Right atrium auricular region (tissue), 2 donors: Measurements from ENCODE around the gene RTN1. TPM values are rescaled to one million over a fixed set of nuclear protein-coding genes. Genes with fewer than 3 reads are reported as not detected.

Experiments used
- DNase-seq: peaks from one replicate; pipeline ENCODE4 v3.0.0-alpha.2; 2019; ENCODE audit warnings: low spot score
- H3K27ac ChIP-seq, 2 donors: fragments of 200-600 bp; sonication (generic); 1 replicate in 1 of 2; 2 replicates in 1 of 2; pipeline ENCODE4 v1.5.1; 2016 to 2019
- H3K27me3 ChIP-seq, 2 donors: fragments of 200-600 bp; sonication (generic); one replicate each; pipeline versions ENCODE4 v1.5.1 to v1.6.0; 2017 to 2019
- H3K36me3 ChIP-seq: fragments of 200-600 bp; sonication (generic); one replicate; pipeline ENCODE4 v1.5.1; 2016
- H3K4me1 ChIP-seq, 2 donors: fragments of 200-600 bp; sonication (generic); one replicate each; pipeline versions ENCODE4 v1.5.1 to v1.6.0; 2017 to 2019
- H3K4me3 ChIP-seq, 2 donors: fragments of 200-600 bp; sonication (generic); 1 replicate in 1 of 2; 2 replicates in 1 of 2; pipeline ENCODE4 v1.5.1; 2017 to 2019; ENCODE audit warnings: mild to moderate bottlenecking in 1 of 2, moderate library complexity in 1 of 2
- H3K9me3 ChIP-seq, 2 donors: fragments of 200-600 bp; sonication (generic); one replicate each; pipeline ENCODE4 v1.5.1; 2019
- CTCF ChIP-seq, 2 donors: fragments of 200-600 bp; sonication (generic); IDR thresholded peaks; one replicate each; pipeline ENCODE4 v1.5.1; 2019; ENCODE audit warnings: antibody characterized with exemption in 2 of 2
- total RNA-seq, 2 donors: library from RNA; depleted of rRNA; stranded (reverse); fragments of >200 nt; gene quantifications; one replicate each; pipeline ENCODE4 v1.1.0, GENCODE V29; 2016

RTN1 gene
- total RNA-seq, 2 donors from 2014 or later: 1.3 to 2.7 TPM

- no peak for TF ChIP-seq CTCF (IDR thresholded peaks at IDR 0.05)
- Histone ChIP-seq H3K4me1 (no peaks in the 10 kb centered on the region), H3K9me3 (no peaks in the 10 kb centered on the region), H3K36me3 (no peaks in the 10 kb centered on the region), H3K27me3 (no peaks in the 10 kb centered on the region), H3K4me3 (no peak overlapping the region), H3K27ac (no peak overlapping the region)
- no peak for DNase-seq
Observed at GRCh38 chr14:59890676-59891075, 20.1 kb upstream of the RTN1 start.

GRCh38 chr14:59882957-59883356, 12.4 kb upstream of the RTN1 start:
- Histone ChIP-seq H3K4me3 (no peak overlapping the region), H3K27me3 (no peaks in the 10 kb centered on the region), H3K4me1 (no peaks in the 10 kb centered on the region), H3K9me3 (no peaks in the 10 kb centered on the region), H3K27ac (no peak overlapping the region), H3K36me3 (no peaks in the 10 kb centered on the region)
- TF ChIP-seq CTCF (IDR thresholded peaks at IDR 0.05): no peak
- no peak for DNase-seq

- no peak for TF ChIP-seq CTCF (IDR thresholded peaks at IDR 0.05)
- Histone ChIP-seq H3K9me3 (no peaks in the 10 kb centered on the region), H3K36me3 (no peaks in the 10 kb centered on the region), H3K27ac (no peak overlapping the region), H3K27me3 (peaks cover 0 to 7% of the 10 kb centered on the region in 2 donors), H3K4me1 (peaks cover 0 to 17% of the 10 kb centered on the region in 2 donors), H3K4me3 (peak overlapping the region; percentile 44 to 62)
- DNase-seq: no peak
Observed at GRCh38 chr14:59871166-59871495, 555 bp upstream of the RTN1 start.

GRCh38 chr14:59869381-59870255, 958 bp downstream of the RTN1 start:
- no peaks in the 10 kb centered on the region for H3K9me3 ChIP-seq
- DNase-seq: no peak
- no peaks in the 10 kb centered on the region for H3K36me3 ChIP-seq
- no peak overlapping the region for H3K27ac ChIP-seq
- peaks cover 0 to 17% of the 10 kb centered on the region in 2 donors for H3K4me1 ChIP-seq
- peak overlapping the region; percentile 44 to 62 for H3K4me3 ChIP-seq
- H3K27me3 ChIP-seq: peaks cover 0 to 7% of the 10 kb centered on the region in 2 donors
- TF ChIP-seq CTCF (IDR thresholded peaks at IDR 0.05): no peak

GRCh38 chr14:59868021-59868420, 2.6 kb downstream of the RTN1 start:
- Histone ChIP-seq H3K27me3 (peaks cover 0 to 7% of the 10 kb centered on the region in 2 donors), H3K9me3 (no peaks in the 10 kb centered on the region), H3K4me3 (no peak overlapping the region), H3K27ac (no peak overlapping the region), H3K4me1 (peaks cover 0 to 17% of the 10 kb centered on the region in 2 donors), H3K36me3 (no peaks in the 10 kb centered on the region)
- TF ChIP-seq CTCF (IDR thresholded peaks at IDR 0.05): no peak
- DNase-seq: no peak
